MCF 10A (cell line): ENCODE results near the gene LYL1. TPM values are rescaled to one million over a fixed set of nuclear protein-coding genes. Genes with fewer than 3 reads are reported as not detected.

Experiments
- BruUV-seq: library from RNA; stranded (reverse); fragments of 400-500 nt; replicated peaks from 2 replicates; lab custom pipeline; 2021; lab: Mats Ljungman, UMichigan
- CTCF ChIA-PET: fragments of 300-600 bp; sonication (Branson Sonifier 250); formaldehyde crosslinking; extraction: SDS; loops from one replicate; lab custom pipeline; 2021; ENCODE audit warnings: antibody characterized with exemption, inconsistent platforms; lab: Yijun Ruan, JAX
- POLR2A ChIA-PET: fragments of 300-600, 350-650 bp; sonication (Branson Sonifier 250); formaldehyde crosslinking; extraction: SDS; loops from one replicate; lab custom pipeline; 2020; ENCODE audit warnings: antibody characterized with exemption, inconsistent platforms; lab: Yijun Ruan, JAX
- DNase-seq: peaks from one replicate; pipeline ENCODE4 v3.0.0-alpha.2; 2018; ENCODE audit not compliant: unreplicated experiment
- H3K27ac Mint-ChIP-seq: one replicate; pipeline ENCODE4 v1.8.0; 2022; ENCODE audit warnings: mild to moderate bottlenecking, low read depth, mixed read lengths; ENCODE audit not compliant: unreplicated experiment
- H3K27me3 Mint-ChIP-seq: one replicate; pipeline ENCODE4 v1.8.0; 2022; ENCODE audit warnings: mixed read lengths; ENCODE audit not compliant: insufficient read depth, unreplicated experiment
- H3K36me3 Mint-ChIP-seq: one replicate; pipeline ENCODE4 v1.8.0; 2022; ENCODE audit warnings: mild to moderate bottlenecking, moderate library complexity, mixed read lengths; ENCODE audit not compliant: insufficient read depth, unreplicated experiment
- H3K4me1 Mint-ChIP-seq: one replicate; pipeline ENCODE4 v1.8.0; 2022; ENCODE audit warnings: mixed read lengths; ENCODE audit not compliant: insufficient read depth, unreplicated experiment
- H3K4me3 Mint-ChIP-seq: one replicate; pipeline ENCODE4 v1.8.0; 2022; ENCODE audit warnings: mild to moderate bottlenecking, moderate library complexity, mixed read lengths; ENCODE audit not compliant: unreplicated experiment
- H3K9me3 Mint-ChIP-seq: one replicate; pipeline ENCODE4 v1.8.0; 2022; ENCODE audit warnings: mixed read lengths; ENCODE audit not compliant: unreplicated experiment
- intact Hi-C: fragments of 100-400 bp; cut with micrococcal nuclease; formaldehyde crosslinking; loops from 2 replicates; pipeline ENCODE4 v1.14.1; 2022
- total RNA-seq: library from RNA; stranded (reverse); gene quantifications from 2 replicates; pipeline ENCODE4 v1.2.3, GENCODE V29; 2022
- TF ChIP-seq, protein P1 (sequence below): fragments of 200-600 bp; IDR thresholded peaks from one replicate; pipeline ENCODE4 v1.8.0; 2022; ENCODE audit warnings: antibody characterized with exemption, mild to moderate bottlenecking; ENCODE audit not compliant: unreplicated experiment

LYL1 gene
- total RNA-seq, 1 experiment from 2014 or later, result not detected

DNA sequence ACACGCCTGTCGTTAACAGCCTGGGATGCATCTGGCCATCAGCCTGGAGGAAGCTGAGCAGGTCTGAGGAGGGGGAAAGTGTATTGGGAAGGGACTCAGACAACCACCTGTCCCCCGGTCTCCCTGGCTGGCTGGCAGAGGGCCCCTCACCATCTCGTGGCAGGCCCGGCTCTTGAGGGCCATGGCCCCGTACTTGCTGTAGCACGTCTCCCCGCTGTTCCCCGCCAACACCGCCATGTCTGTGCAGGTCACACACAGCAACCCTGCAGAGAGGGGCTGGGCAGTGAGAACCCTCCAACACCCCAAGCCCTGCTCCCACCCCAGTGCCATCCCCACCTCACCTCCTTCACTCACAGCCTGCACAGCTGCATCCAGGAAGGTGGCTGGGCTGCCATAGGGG is 9.9 kb upstream of the LYL1 start:
- peaks cover 40% of the 10 kb centered on the region for H3K36me3 Mint-ChIP-seq
- TF ChIP-seq, protein P1, sequence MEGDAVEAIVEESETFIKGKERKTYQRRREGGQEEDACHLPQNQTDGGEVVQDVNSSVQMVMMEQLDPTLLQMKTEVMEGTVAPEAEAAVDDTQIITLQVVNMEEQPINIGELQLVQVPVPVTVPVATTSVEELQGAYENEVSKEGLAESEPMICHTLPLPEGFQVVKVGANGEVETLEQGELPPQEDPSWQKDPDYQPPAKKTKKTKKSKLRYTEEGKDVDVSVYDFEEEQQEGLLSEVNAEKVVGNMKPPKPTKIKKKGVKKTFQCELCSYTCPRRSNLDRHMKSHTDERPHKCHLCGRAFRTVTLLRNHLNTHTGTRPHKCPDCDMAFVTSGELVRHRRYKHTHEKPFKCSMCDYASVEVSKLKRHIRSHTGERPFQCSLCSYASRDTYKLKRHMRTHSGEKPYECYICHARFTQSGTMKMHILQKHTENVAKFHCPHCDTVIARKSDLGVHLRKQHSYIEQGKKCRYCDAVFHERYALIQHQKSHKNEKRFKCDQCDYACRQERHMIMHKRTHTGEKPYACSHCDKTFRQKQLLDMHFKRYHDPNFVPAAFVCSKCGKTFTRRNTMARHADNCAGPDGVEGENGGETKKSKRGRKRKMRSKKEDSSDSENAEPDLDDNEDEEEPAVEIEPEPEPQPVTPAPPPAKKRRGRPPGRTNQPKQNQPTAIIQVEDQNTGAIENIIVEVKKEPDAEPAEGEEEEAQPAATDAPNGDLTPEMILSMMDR, result no peak
- H3K9me3 Mint-ChIP-seq, result no peaks in the 10 kb centered on the region
- H3K4me1 Mint-ChIP-seq, result peaks cover 5% of the 10 kb centered on the region
- intact Hi-C loops, result no loop called here
- DNase-seq, result no peak
- CTCF ChIA-PET, result interaction anchor here (1.8 kb wide), 1 partner anchor 19 kb away, joined by 5 read pairs; no protein-coding TSS in a partner anchor
- H3K4me3 Mint-ChIP-seq, result no peak overlapping the region
- BruUV-seq, result no TSS peak
- no peak overlapping the region for H3K27ac Mint-ChIP-seq
- no peaks in the 10 kb centered on the region for H3K27me3 Mint-ChIP-seq
- POLR2A ChIA-PET, result no interaction called here

DNA sequence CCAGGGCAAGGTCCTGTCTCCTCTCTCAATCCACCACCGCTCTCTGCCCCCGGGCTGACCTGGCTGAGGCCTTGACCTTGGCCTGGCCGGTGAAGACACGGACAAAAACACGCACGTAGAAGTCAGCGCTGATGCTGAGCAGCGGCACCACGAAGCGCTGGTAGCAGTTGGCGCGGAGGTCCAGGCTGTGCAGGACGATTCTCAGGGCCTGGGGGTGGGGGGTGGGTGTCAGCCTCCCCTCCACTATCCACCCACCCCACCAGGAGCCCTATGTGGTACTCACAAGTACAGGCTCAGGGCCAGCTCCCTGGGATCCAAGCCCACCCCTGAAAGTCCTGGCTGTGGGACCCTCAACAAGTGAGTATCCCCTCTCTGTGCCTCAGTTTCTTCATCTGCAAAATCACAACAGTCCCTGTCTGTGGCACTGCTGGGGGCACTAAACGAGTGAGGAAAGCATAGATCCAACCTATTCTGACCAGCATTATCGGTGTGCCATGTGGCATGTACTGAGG is 7.5 kb upstream of the LYL1 start:
- Mint-ChIP-seq H3K9me3 (no peaks in the 10 kb centered on the region), H3K4me1 (no peaks in the 10 kb centered on the region), H3K27ac (no peak overlapping the region), H3K4me3 (no peak overlapping the region), H3K27me3 (no peaks in the 10 kb centered on the region), H3K36me3 (peaks cover 52% of the 10 kb centered on the region)
- TF ChIP-seq, protein P1, result no peak
- ChIA-PET POLR2A (interaction anchor here (0.6 kb wide), 1 partner anchor 319 kb away, joined by 3 read pairs; the partner anchor contains the start of gene JUNB), CTCF (no interaction called here)
- no peak for DNase-seq
- intact Hi-C loops, result no loop called here
- BruUV-seq, result no TSS peak

DNA sequence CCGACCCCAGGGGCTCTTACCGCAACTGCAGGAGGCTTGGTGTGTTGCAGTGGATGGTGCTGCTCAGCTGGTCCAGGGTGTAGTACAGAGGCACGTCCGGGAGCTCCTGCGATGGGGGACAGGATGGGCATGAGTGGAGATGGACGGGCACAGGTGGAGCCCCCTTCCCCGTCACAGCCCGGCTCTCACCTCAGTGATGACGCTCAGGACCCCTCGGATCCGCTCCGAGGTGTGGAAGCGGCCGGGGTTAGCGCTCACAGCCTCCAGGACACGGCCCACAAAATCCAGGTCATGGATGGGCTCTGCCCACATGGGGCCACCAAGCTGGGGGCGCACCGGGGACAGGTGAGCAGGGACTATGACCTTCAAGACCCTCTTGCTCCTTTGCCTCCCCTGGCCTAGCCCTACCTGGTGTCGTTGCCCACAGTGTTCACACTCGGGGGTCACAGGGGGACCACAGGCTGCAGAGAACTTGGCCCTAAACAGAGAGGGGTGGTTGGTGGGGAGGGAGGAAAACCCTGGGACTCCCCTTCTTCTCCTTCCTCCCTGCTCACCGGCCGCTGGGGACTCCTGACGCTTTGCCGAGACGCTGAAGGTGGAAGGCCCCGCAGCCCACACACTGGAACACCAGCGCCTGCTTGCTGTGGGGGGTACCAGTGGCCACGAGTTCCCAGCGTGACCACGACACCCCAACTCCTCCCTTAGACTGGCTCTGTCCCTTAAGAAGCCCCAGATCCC is 6.9 kb upstream of the LYL1 start:
- Mint-ChIP-seq H3K27me3 (no peaks in the 10 kb centered on the region), H3K4me1 (no peaks in the 10 kb centered on the region), H3K36me3 (peaks cover 46% of the 10 kb centered on the region), H3K4me3 (no peak overlapping the region), H3K27ac (no peak overlapping the region), H3K9me3 (no peaks in the 10 kb centered on the region)
- ChIA-PET CTCF (no interaction called here), POLR2A (no interaction called here)
- TF ChIP-seq, protein P1, result no peak
- intact Hi-C loops, result no loop called here
- no peak for DNase-seq
- no TSS peak for BruUV-seq

DNA sequence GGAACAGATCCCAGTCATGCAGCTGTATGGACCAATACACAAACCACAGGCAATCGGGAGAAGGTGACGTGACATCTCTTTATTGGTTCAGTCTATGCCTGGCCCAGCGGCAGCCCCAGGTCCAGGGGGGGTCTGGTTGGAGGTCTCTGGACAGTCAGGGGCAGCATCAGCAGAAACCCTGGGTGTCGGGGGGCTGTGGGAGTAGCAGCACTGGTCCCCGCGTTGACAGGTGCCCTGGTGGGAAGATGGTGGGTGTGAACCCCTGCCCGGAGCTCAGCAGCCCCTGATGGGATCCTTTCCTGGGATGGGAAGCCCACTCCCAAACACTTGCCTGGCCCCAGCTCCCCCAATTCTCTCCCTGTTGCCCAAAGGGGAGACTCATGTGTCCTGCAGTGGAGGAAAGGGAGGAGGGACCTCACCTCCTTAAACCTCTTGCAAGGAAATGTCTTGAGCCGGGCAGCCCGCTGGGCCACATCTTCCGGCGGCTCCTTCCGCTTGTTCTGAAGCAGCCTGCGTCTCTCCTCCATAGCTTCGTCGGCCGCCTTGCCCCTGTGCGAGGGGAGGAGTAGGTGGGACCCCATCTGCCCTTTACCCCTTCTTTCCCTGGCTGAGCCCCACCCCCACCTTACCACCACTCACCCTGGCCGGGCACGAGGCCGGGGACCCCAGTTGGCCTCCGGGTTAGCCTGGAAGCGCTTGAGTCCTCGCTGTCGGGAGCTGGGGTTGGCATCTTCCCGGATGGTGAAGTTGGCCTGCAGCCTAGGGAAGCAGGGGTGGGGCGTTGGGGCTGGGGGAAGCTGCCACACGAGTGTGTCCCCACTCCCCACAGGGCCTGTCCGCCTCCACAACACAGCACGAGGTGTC is 2.4 kb upstream of the LYL1 start:
- intact Hi-C loops, result no loop called here
- H3K9me3 Mint-ChIP-seq, result no peaks in the 10 kb centered on the region
- TSS peak; percentile 44 for BruUV-seq
- H3K27me3 Mint-ChIP-seq, result no peaks in the 10 kb centered on the region
- CTCF ChIA-PET, result interaction anchor here (0.5 to 1.8 kb wide), 8 partner anchors 11 to 143 kb away, joined by 3 to 6 read pairs (median 3); no protein-coding TSS in a partner anchor
- POLR2A ChIA-PET, result interaction anchor here (1.6 kb wide), 1 partner anchor 11 kb away, joined by 4 read pairs; no protein-coding TSS in a partner anchor
- TF ChIP-seq, protein P1, result no peak
- H3K36me3 Mint-ChIP-seq, result peaks cover 27% of the 10 kb centered on the region
- no peaks in the 10 kb centered on the region for H3K4me1 Mint-ChIP-seq
- no peak overlapping the region for H3K4me3 Mint-ChIP-seq
- H3K27ac Mint-ChIP-seq, result no peak overlapping the region
- no peak for DNase-seq
